ELF-1 (cell line): ENCODE data around the gene KLF7.

ENCODE experiments used
- DNase-seq: peaks from one replicate; pipeline ENCODE4 v3.0.0-alpha.2; 2016; ENCODE audit warnings: low read depth, low spot score

The KLF7 gene

GRCh38 chr2:207149249-207150213 lies 16.2 kb downstream of the KLF7 start:
- peak; percentile 40 for DNase-seq

GRCh38 chr2:207148020-207148419 lies 17.7 kb downstream of the KLF7 start:
- DNase-seq: no peak

- no peak for DNase-seq
These were observed 21.5 kb downstream of the KLF7 start for GRCh38 chr2:207144173-207144785.

GRCh38 chr2:207143215-207144172 lies 22.3 kb downstream of the KLF7 start:
- peak; percentile 87 for DNase-seq

DNA sequence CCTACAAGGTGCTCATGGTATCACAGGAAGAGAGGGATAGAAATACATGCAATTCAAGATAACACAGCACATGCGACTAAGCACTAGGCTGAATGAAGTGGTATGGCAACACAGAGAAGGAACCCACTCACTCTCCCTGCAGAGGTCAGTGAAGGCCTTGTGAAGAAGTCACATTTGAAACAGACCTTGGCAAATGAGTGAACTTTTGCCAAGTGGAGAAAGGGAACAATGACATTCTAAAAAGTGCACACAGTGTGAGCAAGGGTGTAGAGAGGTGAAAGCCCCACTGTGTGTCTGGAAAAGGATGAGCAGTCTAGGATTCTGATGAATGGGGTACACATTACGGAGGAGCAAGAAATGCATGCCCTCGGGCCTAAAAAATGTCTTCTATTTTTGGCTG lies 23.3 kb downstream of the KLF7 start:
- no peak for DNase-seq

DNA sequence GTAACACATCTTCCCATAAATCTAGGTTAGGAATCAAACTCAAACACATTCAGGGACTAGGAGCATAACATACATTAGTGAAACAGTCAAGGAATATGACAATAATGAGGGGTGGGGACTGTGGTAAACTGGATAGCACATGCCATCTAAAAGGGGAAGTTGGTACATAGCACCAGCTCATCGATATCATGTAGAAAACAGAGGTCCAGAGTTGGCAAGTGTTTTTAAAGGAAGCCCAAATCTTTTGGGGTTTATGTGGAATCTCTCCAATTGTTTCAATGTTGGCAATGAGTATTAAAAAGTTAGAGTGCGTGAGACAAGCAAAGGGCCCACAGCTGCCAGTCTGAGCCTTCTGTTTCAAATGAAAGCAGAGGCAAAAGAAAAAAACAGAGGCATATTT lies 24.4 kb downstream of the KLF7 start:
- DNase-seq: no peak

DNA sequence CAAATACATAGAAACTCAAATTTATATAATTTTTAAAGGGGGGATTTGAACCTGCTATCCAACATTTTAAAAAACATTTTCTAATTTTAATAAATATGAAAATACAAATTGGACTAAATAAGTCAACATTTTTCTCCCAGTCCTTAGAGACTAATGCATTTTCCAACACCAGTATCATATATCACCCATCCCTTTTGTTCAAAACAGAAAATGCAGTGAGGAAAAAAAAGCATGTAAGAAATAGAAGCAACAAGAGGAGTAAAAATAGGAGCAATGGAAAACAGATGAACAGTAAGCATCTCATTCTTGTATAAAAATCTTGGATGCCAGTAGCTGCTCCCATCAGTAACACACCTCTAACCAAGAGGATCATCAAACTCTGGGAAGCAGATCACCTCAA lies 25.5 kb downstream of the KLF7 start:
- no peak for DNase-seq

DNA sequence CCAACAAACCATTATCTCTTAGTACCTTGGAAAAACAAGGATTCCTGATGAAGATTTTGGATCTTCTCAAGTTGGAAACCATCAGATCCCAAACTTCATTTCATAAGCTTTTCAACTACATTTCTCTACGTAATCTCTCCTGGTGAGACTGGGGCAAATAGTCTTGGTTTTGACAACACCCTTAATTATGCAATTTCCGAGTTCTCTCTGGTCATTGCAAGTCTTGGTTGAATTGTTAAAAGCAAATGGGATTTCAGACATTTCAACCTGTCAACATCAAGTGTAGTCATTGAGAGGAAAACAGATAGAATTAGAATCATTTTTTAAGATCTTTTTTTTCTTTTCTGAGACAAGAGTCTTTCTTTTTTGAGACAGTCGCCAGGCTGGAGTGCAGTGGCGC lies 26.2 kb downstream of the KLF7 start:
- DNase-seq: no peak

GRCh38 chr2:207138627-207139297 lies 27.0 kb downstream of the KLF7 start:
- no peak for DNase-seq

DNA sequence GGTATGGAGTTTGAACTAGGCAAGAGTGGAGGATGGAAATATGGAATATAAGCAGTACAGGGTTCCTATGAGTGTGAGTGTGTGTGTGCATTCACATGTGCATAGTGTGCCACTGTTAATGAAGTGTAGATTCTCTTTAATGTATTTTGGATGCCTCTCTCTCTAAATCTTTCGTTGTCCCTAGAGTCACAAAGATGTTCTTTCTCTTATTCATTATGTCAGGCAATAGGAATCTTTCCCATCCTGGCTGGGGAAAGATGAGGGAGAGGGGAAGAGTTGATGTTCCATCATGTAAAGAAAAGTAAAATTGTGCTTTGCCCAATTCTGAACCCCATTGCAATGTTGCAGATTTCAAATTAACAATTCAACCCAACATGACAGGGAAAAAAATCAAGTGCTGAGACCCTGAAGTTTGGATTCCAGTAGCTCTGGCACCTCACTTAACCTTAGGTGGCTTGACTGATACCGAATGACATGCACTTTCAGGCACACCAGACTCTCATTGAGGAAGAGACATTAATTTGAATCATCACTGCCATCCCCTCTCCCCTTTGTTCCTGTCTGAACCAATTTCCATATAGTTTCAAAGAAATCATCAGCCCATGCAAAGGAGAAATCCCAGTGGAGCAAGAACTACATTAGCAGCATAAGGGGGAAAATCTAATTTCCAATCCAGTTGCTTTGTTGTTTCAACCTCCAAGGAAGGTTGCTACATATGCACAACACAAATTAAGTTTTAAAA lies 28.0 kb downstream of the KLF7 start:
- no peak for DNase-seq

- no peak for DNase-seq
These were observed 28.9 kb downstream of the KLF7 start for GRCh38 chr2:207136874-207137273.

- DNase-seq: no peak
These were observed 29.8 kb downstream of the KLF7 start for GRCh38 chr2:207135801-207136457.

DNA sequence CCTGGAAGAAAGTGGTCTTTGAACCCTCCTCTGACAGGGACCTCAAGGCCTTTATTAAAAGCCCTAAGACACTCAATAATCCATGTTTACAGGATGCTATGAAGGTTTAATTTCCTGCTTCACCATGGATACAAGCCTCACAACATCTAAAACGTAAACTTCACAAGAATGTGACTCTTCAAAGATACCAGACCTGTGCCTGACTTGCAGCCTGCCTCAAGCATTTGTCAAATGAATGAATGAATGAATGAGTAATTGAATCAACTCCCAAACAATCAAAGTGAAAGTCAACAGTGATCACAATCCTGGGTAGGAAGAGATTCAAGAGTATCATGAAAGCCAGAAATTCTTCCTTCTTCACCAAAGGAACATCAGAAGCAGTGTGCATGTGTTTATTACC lies 30.4 kb downstream of the KLF7 start:
- DNase-seq: no peak

DNA sequence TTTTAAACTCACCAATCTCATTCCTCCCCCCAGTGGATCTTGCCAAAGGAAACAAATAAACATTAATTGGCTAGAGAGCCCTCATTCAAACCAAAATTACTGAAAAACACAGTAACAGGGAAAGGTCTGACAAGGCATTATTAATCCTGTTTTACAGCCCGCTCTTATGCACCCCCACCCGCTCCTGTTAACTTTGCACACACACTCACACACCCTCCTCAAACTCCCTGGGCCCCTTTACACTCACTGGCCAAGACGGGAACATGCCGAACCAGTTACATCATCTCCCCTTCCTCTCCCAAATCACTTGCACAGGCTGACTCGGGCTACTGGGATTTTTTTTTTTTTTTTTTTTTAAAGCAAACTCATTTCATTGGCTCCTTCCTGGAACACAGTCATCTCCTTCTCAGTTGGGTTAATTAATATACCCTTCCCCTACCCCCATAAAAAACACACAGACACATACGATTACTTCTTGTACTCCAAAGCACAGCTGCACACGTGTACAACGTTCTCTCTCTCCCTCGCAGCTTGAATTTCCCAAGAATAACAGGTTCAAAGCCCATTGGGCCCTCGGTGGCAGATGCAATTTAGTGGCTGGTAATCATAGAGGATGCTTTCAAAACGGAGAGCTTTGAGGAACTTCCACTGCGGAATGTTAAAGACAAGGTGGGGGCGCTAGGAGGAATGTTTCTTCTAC lies 31.8 kb downstream of the KLF7 start:
- peak; percentile 80 for DNase-seq

DNA sequence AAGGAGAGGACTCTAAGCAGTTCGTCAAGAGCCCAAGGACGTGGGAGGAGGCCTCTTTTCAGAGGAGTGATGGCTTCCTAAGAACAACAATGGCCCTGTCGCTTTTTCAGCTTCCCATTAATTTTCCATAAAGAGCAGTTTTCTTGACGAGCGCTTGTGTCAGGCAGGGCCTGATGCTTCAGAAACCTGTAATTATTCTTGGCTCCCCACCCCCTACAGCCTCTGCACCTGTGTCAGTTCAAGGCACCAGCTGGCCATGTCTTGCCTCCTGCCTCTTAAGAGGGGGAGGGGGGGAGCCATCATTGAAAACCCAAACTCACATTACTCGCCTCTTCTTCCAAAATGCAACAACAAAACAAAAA lies 32.3 kb downstream of the KLF7 start:
- DNase-seq: no peak

DNA sequence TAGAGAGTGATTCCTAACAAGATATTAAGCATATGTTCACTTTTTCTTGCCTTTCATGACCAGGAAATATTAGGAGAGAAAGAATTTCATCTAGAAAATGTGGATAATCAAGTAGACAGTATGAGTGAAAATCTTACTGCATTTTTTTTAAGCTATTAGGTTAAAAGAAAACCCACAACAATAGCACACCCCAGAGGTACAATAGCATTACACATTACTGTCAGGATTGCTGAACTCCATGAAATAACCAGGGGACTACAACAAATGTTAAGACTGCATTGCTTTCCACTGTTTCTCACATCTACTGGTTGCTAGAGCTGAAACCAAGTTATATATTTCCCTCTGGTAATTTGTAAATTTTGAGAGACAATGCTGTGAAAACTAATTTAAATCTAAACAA lies 33.7 kb downstream of the KLF7 start:
- no peak for DNase-seq

DNA sequence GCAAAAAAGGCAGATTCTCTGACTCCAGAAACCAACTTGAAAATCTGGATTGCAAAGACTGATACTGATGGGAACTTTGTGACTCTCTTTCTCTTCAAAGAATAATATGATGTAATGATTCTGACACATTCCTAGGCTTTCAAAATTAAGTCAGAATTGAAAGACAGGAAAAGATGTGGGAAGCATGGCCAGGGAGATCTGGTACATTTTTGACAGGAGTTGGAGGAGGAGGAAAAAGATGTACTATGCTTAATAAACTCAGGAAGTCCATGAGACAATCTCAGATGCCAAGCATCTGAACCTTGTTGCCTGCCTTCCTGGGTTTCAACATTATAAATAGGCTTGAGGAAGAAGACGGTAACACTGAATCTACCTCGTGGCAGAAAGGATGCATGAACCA lies 34.2 kb downstream of the KLF7 start:
- DNase-seq: no peak

GRCh38 chr2:207130958-207131521 lies 34.7 kb downstream of the KLF7 start:
- no peak for DNase-seq

DNA sequence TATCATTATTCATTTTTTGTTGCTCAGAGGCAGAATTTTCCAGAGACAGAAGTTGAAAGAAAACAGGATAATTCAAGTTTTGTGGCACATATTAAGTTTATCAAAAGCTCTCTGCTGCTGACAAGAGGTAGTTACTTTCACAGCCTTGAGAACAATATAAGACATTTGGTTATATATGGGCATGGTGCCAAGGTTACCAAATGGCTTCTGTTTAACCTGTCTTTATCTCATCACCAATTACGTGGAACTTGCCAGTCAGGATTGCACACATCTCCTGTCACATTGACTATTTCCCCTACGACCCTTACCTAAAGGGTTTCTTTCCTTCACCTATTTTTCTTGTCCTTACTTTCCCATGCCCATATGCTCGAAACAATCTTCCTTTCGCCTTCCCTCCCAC lies 35.9 kb downstream of the KLF7 start:
- no peak for DNase-seq
